ENCODE results near the gene GPI.

Gene GPI

DNA sequence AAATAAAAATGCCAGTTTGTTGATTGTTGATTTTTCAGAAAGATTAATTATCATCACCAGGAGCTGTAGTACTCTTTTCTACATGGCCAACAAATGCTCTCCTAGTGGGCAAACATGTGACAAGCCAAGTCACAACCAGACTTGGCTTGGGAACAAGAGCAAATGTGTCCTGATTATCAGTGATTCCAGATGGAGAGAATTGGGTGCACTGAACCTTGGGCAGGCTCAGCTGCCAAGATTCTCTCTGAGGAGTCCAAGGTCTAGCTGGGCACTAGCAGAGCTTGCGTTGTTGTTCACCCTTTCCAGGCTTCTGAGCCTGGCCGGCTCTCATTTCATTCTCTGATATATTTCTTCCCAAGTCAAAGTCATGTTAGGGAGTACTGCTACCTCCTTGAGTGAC is 27.3 kb upstream of the GPI start:
- in situ Hi-C loops (cut with MboI; ENCODE audit: low sequenced_read_pairs) = no loop called here

DNA sequence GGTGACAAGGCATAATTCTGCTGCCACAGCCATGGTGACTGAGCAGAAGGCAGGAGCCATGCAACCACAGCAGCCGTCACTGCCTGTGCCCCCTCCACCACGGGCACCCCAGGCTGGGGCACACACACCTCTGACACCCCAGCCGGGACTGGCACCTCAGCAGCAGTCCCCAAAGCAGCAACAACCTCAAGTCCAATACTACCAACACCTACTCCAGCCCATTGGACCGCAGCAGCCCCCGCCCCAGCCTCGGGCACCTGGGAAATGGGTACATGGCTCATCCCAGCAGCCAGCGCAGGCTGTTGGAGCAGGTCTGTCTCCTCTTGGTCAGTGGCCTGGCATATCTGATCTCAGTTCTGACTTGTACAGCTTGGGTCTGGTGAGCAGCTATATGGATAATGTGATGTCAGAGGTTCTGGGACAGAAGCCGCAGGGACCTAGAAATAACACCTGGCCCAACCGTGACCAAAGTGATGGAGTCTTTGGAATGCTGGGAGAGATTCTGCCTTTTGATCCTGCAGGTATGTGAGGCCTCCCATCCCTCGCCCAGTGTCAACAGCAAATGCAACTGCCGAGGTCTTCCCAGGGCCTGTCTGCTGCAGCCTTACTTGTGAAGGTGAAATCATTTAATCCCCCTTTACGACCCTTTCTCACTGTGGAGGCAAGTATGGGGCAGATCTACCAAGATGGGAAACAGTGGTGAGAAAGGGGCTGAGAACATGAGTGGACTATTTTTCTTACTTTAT is 22.9 kb upstream of the GPI start:
- in situ Hi-C loops (cut with MboI; ENCODE audit: low sequenced_read_pairs) = no loop called here

DNA sequence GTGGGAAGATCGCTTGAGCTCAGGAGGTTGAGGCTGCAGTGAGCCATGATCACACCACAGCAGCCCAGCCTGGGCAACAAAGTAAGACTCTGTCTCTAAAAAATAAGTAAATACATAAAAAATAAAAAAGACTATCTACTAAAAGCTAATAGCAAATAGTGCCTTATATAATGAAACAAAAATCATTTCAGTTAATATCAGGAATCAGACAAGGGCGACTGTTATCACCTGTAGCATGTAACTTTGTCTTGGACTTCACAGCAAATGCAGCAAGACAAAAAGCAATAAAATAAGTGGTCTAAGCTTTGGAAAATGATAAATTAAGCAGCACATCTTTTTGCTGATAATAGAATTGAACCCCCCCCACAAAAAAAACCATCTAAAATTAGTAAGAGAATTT is 21.2 kb upstream of the GPI start:
- in situ Hi-C loops (cut with MboI; ENCODE audit: low sequenced_read_pairs) = no loop called here

DNA sequence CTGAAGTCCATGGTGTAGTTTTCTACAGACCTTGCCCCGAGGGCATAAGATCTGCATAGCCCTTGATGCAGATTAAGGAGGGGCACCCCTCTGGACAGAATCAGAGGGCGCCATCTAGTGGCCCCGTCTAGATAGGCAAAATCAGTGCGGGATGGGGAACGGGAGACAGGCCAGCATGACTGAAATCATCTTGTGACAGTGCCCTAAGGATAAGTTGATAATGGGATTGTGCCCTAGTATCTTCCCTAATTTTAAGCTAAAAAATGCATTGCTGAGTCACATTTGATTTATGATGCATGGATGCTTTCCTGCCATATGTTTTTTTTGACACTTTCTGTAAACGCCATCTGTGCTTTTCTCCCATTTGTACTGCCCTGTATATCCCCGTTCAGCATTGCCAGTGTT is 19.0 kb upstream of the GPI start:
- in situ Hi-C loops (cut with MboI; ENCODE audit: low sequenced_read_pairs) = no loop called here

DNA sequence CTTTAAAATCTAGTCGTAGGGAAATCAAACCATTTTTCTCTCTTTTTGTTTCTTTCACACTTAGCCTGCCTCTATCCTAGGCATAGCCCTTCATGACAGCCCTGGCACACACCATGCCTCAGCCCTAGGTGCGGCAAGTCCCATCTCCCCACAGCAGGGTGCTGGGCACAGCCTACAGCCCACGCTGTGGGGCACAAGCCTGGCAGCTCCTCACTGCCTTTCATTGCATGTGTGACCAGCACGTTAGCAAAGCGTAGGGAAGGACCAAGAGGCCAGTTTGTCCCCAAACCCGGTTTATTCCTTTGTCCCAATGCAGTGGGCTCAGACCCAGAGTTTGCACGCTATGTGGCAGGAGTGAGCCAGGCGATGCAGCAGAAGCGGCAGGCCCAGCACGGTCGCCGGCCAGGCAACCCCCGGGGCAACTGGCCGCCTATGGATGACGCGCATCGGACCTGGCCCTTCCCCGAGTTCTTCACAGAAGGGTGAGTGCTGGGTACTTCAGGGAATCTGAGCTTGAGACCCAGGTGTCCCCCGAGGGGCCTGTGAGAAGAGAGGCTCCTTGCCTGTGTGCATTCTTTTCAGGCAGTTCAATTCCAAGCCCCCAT is 17.3 kb upstream of the GPI start:
- in situ Hi-C loops (cut with MboI; ENCODE audit: low sequenced_read_pairs) = no loop called here

DNA sequence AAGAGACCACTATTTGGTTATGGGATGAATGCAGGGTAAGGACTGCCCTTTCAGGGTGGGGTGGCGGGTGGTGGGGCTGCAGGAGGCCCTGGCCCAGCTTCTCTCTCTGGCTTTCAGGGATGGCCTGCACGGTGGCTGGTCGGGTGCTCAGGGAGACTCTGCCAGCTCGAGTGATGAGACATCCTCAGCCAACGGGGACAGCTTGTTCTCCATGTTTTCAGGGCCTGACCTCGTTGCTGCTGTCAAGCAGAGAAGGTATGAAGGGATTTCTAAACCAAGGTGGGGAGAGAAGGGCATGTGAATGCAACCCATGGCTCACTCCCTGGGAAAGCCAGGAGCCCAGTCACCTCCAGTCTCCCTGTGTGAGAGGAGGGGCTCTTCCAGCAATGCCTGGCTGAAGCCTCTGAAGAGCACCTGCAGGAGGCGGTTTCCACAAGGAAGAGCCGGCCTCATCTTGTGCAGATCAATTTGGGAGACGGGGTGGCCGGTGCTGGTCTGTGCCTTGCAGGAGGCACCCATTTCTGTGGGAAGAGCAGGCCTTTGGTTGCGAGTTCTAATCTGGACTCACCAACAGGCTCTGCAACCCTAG is 16.0 kb upstream of the GPI start:
- in situ Hi-C loops (cut with MboI; ENCODE audit: low sequenced_read_pairs) = no loop called here

DNA sequence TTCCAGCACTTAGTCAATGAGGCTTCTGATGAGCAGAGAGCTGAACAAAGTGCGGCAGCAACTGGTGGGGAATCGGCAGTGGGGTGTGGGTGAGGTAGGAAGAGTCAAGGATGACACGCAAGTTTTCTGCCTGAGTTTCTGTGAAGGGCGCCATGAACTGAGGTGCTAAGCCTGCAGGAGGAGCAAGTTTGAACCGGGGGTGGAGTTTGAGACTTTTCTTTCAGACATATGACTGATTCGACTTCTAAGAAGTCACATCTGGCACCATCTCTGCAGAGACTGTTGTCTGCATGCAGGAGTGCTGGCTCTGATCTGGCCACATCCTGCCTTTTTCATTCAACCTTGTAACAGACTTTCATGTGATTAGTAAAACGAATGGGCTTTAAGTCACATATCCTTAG is 14.8 kb upstream of the GPI start:
- in situ Hi-C loops (cut with MboI; ENCODE audit: low sequenced_read_pairs) = no loop called here

DNA sequence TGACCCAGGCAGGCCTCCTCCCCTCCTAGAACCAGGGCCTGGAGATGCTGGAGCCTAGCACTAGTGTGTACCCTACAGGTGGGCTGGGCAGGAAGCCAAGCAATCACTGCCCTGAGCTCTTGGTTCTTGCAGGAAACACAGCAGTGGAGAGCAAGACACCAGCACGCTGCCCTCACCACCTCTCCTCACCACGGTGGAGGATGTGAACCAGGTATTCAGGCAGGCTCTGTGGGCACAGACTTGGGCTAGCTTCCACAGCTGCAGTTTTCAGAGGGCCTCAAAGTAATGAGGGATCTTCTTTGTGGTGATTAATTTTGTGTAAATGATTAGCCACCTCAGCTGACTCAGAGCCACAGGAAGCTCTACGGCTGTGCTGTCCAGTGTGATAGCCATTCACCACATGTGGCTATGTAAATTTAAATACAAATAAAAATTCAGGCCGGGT is 13.6 kb upstream of the GPI start:
- in situ Hi-C loops (cut with MboI; ENCODE audit: low sequenced_read_pairs) = no loop called here

DNA sequence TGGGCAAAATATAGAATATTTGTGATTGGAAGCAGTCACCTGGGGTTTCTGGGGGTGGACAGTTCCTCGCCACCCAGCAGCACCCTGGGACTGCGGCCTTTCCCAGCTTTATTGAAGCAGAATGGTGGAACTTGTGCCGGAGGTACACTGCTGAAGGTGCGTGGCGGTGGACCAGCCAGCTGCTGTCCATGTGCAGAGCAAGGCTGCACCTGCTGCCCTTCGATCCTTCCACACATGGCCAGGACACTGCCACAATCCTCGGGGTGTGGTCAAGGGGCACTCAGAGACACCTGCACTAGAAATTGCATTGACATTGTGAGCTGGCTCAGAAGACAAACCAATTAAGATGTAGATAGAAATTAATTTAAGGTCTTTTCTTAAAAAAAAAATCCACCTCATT is 11.4 kb upstream of the GPI start:
- in situ Hi-C loops (cut with MboI; ENCODE audit: low sequenced_read_pairs) = no loop called here

DNA sequence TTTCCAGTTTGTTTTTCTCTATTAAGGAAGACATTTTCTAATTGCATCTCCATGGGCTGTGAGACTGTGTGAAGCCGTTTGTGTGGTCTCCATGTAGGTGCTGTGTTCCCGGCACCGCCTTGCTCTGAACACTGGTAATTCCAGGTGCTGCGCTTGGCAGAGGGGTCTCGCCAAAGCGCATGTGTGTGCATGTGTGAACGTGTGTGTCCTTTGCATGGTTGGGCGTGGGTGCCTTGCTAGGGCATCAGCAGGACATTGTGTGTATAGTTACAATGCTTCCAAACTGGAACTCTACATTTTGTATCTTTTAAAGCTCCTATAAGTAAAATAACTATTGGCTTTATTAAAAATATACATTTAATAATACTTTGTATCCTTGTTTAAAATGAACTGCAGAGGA is 9.8 kb upstream of the GPI start:
- in situ Hi-C loops (cut with MboI; ENCODE audit: low sequenced_read_pairs) = no loop called here

DNA sequence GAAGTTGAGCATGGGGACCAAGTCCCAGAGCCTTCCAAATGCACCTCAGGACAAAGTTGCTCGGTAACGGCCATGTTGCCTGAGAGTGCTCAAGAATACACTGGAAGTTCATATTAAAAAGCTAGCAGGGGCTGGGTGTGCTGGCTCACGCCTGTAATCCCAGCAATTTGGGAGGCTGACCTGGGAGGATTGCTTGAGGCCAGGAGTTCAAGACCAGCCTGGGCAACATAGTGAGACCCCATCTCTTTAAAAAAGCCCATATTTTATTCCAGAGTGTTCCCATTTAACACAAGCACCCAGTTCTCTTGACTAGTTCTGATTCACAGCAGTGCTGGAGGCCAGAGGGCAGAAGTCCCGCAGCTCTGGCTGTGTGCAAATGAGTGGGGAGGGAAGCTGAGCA is 8.1 kb upstream of the GPI start:
- in situ Hi-C loops (cut with MboI; ENCODE audit: low sequenced_read_pairs) = no loop called here

DNA sequence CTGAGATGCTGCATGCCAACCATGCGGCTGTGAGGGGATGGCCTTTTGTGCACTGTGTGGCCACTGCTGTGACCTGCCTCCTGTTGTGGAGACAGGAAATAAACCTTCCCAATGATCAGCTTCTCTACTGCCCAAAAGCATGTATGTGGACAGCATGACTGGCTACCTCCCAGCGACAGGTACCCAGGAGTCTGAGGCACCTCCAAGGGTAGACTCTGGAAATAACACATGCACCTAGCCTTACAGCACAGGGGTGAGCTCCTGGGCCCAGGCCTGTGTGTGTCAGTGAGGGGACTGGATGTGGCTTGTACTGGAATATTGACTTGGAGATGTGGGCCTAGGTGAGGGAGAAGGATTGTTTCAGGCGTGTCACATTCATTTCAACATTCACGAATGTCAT is 7.6 kb upstream of the GPI start:
- in situ Hi-C loops (cut with MboI; ENCODE audit: low sequenced_read_pairs) = no loop called here

DNA sequence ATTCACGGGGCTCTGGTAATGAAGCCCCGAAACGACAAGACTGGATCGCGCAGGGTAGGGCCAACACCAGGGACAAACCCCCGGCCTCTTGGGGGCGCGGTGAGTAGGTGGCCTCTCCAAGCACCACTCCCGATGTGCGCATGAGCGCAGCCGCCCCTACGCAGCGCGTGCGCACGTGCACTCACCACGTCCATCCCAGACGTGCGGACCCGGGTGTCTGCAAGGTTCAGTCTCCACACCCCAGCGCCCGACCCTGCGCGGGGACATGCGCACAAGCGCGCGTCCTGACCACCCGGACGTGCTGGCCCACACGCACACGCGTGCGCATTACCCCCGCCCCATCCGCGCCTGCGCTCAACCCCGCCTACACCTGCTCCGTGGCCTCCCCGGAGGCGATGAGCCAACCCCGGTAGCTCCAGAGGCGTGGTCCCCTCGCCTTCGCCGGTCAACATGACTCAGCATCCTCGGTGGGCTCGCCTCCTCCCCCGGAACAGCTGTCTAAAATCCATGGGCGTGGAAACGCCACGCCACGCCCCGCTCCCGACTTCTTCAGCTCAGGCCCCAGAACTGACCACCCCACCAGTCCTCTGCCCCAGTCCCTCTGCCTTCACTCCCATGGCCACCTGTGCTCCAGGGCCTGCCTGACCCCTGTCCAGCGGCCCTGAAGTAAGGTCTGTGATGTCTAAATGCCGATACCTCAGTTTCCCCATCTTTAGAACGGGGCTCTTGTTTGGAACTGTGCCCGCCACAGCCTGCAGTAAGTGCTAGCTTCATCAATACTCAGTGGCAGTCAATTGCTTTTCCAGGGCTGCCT is 5.6 kb upstream of the GPI start:
- in situ Hi-C loops (cut with MboI; ENCODE audit: low sequenced_read_pairs) = no loop called here

DNA sequence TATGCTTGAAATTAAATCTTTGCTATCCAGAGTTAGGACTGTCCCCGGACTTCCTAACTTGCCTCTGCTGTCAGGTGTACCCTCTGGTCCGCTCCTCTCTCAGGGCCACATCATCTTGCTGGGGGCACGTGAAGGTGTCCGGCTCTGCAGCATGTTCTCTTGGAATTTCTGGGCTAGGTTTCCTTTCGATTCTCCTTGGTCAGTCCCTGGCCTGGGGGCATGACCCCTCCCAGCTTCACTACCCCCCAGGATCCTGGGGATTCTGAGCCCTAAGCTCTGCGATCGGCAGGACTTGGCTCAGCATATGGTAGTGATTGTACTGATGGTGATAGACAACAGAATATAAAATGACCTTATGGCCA is 5.1 kb upstream of the GPI start:
- in situ Hi-C loops (cut with MboI; ENCODE audit: low sequenced_read_pairs) = no loop called here

DNA sequence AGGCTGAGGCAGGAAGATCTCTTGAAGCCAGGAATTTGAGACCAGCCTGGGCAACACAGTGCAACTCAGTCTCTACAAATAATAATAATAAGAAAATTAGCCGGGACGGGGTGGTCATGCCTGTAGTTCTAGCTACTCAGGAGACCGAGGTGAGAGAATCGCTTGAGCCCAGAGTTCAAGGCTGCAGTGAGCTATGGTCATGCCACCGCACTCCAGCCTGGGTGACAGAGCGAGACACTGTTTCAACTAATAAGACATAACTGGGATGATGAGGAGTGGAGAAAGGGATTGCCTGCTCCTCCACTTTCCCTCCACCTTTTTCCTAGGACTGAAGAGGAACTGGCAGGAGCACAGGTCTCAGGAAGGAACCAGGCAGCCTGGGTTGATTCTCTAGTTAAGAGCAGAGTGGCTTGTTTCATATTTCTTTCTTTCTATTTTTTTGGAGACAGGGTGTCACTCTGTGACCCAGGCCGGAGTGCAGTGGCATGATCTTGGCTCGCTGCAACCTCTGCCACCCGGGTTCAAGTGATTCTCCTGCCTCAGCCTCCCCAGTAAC is 4.6 kb upstream of the GPI start:
- in situ Hi-C loops (cut with MboI; ENCODE audit: low sequenced_read_pairs) = no loop called here

DNA sequence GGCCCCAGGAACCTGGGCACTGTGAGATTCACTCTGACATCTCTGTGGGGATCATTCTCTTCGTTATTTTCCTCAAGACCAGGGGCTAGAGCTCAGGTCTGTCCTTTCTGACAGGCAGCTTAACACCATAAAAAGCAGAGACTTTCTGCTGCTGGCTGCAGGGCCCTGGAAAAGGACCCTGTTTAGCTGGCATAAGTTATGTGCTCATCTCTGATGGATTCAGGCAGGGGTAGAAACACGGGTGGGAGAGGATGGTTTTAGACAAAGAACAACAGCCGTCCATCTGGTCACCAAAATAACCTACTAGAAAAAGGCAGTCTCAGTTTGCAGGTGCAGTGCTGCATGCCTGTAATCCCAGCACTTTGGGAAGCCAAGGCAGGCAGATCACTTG is 2.3 kb upstream of the GPI start:
- in situ Hi-C loops (cut with MboI; ENCODE audit: low sequenced_read_pairs) = no loop called here

DNA sequence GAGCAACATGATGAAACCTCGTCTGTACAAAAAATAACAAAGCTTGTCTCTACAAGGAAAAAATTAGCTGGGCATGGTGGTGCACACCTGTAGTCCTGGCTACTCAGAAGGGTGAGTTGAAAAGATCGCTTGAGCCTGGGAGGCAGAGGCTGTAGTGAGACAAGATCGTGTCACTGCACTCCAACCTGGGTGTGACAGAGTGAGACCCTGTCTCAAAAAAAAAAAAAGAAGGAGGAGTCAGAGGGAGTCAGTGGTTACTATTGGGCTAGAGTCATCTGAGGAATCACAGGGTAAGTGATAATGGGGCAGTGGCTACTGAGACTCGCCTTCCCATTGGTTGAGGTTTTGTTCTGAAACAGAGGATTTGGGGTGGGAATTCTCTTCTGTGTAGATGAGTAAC is 1.9 kb upstream of the GPI start:
- in situ Hi-C loops (cut with MboI; ENCODE audit: low sequenced_read_pairs) = no loop called here

DNA sequence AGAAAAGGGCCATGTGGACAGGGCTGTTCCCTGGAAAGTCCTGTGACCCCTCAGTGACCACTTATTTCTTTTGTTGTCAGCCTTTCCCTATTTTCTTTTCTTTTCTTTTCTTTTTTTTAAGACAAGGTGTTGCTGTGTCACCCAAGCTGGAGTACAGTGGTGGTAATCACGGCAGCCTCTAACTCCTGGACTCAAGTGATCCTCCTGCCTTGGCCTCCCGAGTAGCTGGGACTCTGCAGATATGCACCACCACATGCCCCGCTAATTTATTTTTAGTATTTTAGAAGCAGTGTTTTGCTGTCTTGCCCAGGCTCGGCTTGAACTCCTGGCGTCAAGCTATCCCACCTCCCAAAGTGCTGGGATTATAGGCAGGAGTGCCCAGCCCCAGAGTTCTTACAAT is 1.1 kb upstream of the GPI start:
- in situ Hi-C loops (cut with MboI; ENCODE audit: low sequenced_read_pairs) = no loop called here

DNA sequence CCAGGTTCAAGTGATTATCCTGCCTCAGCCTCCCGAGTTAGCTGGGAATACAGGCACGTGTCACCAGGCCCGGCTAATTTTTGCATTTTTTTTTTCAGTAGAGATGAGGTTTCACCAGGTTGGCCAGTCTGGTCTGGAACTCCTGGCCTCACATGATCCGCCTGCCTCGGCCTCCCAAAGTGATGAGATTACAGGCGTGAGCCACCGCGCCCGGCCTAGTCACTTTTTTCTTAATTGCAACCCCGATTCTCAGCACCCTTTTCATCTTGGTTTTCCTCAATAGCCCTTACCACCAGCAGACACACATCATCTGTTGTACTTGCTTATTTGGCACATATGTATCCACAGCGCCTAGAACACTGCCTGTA is 550 bp upstream of the GPI start:
- in situ Hi-C loops (cut with MboI; ENCODE audit: low sequenced_read_pairs) = no loop called here

DNA sequence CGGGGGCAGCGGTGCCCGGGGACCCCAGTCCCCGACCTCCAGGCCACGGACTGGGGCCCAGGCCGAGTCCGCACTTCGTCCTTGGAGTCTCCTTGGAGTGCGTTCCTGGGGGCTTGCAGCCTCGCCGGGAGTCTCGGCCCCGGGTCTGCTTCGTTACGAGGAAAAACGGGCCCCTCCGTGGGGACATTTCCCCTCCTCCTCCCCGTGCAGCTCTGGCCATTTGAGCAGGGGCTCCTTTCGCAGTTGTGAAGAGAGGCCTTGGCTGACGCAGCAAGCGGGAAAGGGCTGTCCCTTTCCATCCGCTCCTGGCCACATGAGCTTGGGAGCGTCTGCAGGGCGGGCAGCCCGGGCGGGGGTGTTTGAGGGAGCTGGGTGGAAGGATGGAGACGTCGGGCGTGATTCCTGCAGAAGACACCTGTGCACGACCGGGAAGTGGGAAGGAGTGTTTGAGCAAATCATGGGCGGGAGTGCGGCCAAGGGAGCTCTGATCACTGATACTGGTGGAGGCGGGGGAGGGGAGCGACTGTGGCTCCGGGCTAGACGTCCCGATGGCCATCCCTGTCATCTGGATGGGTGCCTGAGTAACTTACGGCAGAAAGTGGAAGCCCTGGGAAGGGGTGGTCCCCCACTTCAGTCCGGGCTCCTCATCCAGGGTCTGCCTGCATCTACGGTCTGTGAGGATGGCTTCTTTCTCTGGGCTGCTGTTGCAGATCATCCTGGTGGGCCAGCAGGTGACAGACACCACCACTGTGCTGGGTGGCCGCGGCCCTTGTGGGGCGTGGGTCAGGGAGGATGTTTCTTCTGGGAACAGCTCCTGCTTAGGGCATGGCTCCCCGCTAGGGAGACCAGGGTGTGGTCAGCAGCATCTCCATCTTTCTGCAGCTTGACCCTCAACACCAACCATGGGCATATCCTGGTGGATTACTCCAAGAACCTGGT is 736 bp downstream of the GPI start:
- in situ Hi-C loops (cut with MboI; ENCODE audit: low sequenced_read_pairs) = no loop called here

Measured in HL-60/S4 treated with retinoic acid at 250 ng/mL for 4 days and 3 days (cell line).